COLO829 (cell line): ENCODE measurements around the gene FUZ.
A peak's percentile ranks its signal among the peaks of the same experiment; 100 is the strongest.

Source experiments
- DNase-seq: peaks from one replicate; pipeline ENCODE4 v3.0.0; 2012; ENCODE audit warnings: low spot score

Gene FUZ

DNA sequence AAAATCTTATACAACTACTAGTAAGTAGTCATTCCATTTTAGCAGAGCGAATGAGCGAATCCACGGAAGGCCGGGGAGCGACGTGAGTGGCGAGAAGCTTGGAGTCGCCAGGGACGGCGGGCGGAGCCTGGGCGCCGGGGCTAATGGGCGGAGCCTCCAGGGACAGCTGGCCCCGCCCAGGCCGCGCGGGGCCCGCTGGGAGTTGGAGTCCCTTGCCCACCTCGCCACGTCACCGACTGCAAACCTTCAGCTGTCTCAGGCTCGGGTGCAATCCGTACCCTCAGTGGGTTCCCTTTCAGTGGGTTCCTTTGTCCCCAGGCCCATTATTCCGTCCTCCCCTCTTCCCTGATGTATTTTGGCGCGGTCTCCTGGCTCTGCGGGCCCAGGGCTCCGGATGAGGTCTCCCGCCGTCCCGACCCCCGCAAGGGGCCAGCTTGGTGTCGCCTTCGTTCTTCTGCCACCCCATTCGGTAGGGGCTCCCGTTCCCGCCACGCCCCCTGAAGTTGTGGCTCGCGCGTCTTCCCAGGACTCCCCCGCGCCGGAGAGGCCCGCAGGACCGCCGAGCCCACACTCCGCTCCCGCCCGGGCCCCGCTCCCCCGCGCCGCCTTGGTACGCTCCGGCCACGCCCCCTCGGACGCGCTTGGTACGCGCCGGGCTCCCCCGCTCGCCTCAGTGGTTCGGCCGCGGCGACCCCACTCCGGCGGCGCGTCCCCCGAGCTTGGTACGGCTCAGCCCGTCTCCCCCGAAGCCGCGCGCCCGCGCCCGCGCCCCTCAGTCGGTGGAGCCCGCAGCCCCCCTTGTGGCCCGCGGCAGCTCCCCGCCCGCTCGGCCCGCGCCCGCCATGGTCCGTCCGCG, 37.6 kb upstream of the FUZ start, which contains the start of gene PTOV1:
Gene PTOV1, plus strand, starts transcription at position 673 of the 856 bp plus-strand sequence.
- peak; percentile 97 for DNase-seq

DNA sequence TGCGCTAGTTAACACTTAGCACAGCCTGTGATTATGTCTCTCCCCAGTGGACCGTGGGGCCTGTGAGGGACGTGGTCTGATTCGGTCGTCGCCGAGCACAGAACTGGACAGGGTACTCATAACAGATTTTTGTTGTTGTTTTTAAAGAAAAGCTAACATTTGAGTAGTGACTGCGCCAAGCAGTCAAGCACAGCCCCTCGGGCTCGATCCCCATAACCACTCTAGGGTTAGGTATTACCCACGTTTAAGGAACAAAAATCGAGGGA, 37.1 kb upstream of the FUZ start:
- no peak for DNase-seq

DNA sequence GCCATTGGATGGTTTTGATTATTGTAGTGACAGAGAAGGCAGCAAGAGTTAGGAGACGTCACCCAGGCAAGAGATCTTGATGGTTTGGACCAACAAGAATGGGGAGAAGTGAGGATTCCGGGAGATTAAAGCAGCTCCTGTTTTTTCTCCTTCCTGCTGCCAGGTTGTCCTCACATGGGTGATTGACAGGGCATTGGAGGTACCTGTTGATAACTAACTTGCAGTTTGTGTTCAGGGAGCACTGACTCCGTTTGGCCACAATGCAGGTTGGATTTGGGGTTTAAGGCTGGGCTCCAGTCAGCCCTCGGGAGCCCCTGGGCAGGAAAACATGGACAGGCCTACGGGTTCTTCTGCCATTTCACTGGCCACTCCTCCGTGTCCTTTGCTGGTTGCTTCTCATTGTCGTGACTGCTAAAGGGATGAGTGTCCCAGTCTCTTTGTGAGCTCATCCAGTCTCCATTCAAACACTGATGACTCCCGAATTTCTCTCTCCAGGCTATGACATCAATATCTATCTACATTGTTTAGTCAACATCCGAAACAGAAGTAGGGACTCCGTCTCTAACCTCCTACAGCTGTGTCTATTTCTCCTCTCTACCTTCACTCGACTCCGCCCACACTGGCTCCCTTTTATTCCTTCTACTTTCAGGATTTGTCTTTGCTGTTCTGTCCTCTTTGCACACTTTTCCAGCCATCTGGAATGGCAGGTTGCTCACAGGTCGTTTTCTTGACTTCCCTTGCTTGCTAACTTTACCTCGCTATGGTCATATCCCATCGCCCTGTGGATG, 36.5 kb upstream of the FUZ start:
- DNase-seq = no peak

DNA sequence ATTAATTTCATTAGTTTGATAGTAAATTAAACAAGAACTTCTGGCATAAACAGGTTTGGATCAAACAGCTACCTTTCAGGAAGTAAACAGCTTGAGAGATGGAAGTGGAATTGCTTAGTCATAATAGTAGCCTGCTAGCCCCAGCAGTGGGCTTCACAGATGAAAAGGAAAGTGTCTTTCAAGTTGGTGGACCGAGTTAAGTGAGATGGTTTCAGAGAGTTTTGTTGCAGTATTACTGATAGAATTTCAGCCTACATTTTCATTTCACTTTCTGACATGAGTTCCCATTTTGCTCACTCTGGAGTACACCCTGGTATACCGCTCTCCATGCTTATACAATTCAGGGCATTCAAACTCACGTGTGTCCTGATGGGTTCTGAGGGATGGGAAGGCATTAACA, 35.8 kb upstream of the FUZ start:
- DNase-seq = no peak

DNA sequence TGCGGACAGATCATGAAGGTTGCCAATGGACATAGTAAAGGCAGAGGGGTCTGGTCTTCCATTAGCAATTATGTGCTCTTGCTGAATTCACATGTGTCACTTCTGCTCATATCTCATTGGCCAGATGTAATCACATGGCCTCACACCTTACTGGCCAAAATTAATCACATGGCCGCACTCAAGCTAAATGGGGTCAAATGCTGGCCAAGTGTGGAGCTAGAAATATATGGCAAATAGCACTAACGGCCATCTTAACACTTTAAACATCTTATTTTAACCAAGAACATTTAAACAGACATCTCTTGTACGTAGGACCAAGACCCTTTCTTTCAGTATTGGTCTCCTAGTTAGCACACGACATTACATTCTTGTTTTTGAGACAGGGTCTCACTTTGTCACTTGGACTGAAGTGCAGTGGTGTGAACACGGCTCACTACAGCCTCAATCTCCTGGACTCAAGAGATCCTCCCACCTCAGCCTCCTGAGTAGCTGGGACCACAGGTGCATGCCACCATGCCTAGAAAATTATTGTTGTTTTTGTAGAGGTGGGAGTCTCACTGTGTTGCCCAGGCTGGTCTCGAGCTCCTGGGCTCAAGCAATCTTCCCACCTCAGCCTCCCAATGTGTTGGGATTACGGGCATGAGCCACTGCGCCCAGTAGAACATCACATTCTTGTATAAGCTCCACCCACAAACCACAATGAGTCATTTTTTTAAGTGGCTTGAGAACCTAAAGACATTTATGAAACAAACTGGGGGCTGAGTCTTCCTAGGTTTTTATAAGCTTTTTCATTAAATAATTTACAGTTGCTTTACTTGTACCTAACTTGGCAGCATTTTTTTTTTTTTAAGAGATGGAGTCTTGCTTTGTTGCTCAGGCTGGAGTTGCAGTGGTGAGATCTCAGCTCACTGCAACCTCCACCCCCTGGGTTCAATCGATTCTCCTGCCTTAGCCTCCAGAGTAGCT, 34.9 kb upstream of the FUZ start:
- peak; percentile 78 for DNase-seq

DNA sequence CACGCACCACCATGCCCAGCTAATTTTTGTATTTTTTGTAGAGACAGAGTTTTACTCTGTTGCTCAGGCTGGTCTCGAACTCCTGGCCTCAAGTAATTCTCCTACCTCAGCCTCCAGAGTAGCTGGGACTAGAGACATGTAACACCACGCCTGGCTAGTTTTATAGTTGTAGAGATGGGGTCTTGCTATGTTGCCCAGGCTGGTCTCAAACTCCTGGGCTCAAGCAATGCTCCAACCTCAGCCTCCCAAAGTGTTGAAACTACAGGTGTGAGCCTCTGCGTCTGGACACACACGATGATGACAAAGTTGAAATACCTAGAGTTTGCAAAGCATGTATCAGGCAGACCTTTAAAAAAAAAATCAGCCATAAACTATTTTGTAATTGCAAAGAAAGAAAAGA, 33.3 kb upstream of the FUZ start:
- no peak for DNase-seq

DNA sequence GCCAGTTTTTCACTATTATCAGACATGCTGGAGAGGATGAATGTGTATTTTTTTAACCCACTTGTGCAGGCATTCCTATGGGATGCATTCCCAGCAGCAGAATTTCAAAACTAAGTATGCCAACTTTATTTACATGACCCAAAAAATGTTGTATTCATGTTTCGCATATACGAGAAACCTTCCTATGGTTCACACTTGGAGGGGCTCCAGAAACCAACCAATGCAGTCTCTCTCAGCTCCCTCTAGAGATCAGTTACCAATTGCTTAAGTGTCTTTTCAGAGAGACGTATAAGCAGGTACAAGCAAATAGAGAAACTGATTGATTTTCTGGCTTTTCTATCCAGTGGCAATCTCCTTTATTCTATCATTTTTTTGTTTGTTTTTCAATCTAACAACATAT, 32.3 kb upstream of the FUZ start:
- DNase-seq = no peak

DNA sequence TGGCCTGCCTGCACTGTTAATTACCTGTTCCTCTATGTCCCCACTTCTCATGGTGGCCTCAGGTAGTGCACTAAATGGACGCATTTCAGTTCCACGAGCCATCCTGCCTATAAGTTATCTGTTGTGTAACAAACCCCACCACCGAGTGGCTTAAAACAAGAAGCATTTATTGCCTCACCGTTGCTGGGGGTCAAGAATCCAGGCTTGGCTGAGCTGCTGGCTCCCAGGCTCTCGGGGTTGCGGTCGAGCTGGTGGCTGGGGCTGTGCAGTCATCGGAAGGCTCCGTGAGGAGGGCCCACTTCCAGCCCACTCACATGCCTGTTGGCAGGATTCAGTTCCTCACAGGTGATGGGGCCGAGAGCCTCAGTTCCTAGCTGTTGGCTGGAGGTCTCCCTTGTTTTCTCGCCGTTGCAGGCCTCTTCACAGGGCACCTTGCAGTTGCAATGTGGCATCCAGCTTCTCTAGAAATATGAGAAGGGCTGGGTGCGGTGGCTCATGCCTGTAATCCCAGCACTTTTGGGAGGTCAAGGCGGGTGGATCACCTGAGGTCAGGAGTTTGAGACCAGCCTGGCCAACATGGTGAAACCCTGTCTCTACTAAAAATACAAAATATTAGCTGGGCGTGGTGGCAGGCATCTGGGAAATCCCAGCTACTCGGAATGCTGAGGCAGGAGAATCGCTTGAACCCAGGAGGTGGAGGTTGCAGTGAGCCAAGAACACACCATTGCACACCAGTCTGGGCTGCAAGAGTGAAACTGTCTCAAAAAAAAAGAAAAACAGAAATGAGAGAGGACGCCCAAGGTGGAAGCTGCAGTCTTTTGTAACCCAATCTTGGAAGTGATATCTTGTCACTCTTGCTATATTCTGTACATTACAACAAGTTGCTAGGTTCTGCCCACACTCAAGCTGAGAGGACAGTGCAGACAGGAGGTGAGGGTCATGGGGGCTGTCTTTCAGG, 31.3 kb upstream of the FUZ start:
- DNase-seq = no peak

DNA sequence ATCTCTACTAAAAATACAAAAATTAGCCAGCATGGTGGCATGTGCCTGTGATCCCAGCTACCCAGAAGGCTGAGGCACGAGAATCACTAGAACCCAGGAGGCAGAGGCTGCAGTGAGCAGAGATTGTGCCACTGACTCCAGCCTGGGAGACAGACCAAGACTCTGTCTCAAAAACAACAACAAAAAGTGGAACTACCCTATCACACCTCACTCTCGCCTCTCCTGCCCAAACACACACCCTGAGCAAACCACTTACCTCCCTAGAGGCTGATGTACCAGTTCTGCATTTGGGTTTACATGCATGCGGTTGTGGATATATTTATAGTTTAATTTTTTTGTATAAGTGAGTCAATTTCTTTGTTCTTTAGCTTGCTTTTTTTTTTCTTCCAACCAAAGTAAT, 30.2 kb upstream of the FUZ start:
- no peak for DNase-seq

DNA sequence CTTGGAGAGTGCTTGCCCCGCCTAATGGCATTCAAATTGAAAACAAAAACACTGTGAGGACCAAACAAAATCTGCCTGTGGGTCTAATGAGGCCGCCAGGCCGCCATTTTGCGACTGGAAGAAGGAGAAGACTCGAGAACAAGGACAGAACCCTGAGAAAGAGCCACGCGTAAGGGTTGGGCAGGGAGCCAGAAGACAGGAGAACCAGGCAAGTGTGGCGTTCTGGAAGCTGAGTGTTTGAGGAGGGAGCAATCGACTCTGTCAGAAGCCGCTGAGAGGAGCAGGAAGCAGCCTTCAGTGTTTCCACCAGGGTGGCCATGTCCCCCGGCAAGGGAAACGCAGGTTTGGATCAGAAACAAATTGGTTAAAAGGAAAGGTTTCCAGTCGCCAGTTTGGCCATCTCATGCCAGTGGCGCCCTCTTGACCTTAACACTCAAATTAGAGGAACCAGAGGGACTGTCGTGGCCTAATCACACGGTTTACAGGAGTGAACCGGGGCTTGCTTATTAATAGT, 27.7 kb upstream of the FUZ start:
- DNase-seq = no peak

DNA sequence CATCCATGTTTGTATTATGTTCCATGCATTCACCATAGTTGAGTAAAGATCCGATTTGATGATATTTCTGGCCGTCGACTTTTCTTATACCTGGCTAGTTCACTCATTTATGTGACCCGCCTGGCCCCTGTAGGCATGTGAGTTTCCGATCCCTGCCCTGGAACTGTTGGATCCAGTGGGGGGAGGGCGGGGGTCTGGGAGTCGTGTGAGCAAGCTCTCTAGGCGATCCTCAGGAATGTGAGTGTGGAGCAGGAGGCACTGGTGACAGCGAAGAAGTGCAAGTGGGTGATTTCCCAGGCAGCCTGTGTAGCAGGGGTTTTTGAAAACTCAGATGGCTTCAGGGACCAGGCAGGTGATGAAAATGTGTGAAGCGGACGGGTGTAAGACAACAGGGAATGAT, 27.2 kb upstream of the FUZ start:
- DNase-seq = no peak

DNA sequence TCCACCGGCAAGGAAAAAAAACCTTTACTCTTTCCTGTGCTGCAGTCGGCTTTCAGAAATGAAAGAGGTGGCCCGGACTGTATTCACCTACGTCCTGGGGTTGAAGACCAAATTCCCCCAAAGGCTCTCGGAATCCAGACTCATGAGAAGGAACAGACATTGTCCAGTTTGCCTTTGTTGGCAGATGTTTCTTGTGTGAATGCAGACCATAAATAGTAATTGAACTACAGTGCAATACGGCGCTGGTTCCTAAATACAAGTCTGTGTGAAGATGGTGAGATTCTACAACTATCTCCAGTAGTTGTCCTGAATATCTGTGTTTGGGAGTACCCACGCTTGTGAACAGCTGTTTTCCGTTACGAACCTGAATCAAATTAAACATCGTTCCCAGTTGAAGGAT, 26.6 kb upstream of the FUZ start:
- DNase-seq = no peak

DNA sequence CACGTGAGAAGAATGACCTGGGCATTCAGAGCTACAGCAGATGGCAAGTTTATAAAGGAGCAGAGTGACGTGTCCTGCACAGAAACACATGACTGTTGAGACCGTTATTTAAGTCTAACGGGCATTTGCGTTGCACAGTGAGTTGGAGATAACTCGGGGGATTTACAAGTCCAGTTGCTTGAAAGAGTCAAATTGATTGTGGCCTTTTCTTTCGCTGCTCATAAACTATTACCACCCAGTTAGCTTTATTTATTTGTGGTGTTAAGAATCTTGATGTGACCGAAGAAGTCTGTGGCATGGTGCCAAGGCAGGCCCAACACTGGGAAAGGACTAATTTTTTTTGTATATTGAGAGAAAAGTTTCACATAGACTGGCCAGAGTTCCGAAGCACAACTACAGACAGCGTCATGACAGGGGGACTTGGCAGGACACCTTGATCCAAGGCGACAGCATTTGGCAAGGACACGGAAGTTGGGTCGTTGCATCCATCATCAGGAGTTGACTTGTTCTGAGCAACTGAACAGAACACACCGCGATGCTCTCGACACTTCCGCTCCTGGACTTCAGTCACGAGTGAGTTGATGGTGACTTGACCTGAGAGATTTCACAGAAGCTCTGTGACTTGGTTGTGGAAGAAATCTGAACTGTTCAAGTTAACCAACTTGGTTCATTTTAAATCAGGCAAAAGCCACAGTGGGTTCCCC, 25.9 kb upstream of the FUZ start:
- DNase-seq = no peak

DNA sequence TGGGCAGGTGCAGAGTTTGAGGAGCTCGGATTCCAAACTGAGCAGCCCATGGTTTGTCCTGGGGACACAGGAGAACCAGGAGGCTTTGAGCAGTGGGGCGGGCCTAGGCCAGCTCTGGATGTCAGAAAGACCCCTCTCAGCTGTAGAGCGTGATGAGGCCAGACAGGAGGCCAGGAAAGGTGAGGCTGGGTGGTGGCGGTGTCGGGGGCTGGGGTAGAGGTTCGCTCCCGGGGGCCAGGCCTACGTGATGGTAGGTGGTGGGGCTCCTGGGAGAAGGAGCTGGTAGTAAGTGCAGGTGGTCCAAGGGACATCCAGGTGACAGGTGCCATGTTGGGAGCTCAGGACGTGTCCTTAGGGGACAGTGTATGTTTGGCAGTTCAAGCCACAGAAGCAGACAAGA, 24.3 kb upstream of the FUZ start:
- DNase-seq = no peak

DNA sequence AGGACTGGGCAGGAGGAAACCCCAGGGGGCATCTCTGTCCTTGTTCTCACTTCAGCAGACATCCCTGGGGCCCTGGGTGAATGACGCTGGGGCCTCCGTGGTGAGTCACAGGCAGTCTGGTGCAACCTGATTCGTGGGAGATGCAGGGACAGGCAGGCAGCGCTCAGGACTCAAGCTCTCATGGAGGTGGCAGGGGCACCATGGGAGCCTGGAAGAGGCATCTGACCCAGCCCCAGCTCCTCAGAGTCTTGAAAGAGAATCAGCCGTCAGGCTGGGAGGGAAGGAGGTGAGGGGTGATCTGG, 23.9 kb upstream of the FUZ start:
- no peak for DNase-seq

DNA sequence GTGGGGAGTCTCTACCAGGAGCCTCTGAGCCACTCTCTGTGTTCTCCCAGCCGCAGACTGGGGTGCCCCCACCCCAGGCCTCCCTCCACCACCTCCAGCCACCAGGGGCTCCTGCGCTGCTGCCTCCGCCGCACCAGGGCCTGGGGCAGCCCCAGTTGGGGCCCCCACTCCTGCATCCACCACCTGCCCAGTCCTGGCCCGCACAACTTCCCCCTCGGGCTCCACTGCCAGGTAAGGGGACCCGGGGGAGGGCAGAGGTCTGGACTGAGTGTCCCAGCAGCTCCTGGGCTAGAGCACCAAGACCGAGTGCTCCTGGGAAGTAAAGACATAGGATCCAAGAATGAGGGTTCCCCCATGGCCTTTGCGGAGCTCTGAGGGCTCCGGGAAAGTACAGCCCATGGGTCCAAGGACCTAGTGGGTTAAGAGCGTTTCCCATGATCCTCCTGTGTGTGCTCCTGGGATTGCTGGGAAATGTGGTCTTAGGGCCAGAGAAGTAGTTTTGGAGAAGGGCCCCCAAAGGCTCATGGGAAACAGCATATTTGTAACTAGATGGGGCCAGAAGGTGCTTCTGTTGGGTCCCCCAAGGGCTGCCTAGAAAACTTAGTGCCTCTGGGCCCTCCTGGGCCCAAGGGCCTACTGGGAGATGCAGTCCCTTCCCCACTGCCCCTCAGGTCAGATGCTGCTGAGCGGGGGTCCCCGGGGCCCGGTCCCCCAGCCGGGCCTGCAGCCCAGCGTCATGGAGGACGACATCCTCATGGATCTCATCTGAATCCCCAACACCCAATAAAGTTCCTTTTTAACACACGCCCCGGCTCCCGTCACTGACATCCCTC, 23.3 kb upstream of the FUZ start:
- no peak for DNase-seq

DNA sequence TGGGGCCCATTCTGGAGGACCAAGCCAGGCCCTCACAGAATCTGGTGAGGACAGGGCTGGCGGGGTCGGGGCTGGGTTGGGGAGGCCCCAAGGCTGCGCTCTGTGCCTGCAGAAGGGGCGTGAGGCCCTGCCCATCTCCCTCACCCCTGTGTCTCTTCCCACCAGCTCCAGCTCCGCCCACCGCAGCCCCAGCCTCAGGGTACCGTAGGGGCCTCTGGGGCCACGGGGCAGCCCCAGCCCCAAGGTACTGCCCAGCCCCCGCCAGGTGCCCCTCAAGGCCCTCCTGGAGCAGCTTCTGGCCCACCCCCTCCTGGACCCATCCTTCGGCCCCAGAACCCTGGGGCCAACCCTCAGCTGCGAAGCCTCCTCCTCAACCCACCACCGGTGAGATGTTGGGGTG, 22.5 kb upstream of the FUZ start:
- DNase-seq = no peak

DNA sequence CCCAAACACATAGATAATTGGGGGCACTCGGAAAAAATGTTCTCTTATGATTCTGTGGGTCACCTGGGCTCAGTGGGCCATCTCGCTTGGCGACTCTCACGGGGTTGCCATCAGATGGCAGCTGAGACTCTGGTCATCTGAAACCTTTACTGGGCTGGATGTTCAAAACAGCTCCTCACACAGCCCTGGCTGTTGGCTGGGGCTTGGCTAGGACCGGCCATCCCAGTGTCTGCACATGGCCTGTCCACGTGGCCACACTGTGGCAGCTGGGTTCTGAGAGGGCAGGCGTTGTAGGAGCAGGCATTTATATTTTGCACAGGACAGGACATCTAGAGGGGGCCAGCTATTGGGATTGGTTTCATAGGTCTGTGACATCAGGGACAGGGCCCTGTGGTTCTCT, 20.5 kb upstream of the FUZ start:
- DNase-seq = no peak

DNA sequence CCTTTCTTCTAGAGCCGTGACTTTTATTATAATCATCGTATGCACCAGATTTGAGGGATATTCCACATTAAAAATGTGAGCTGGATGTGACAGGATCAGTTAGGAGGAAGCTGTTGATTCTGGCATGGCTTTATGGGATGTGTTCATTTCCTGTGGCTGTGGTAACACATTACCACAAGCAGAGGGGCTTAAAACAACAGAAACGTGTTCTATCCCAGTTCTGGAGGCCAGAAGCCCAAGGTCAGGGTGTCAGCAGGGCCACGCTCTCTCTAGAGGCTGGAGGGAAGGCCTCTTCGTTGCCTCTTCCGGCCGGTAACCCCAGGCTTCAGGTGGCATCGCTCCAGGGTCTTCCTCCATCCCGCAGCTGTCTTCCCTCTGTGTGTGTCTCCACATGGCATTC, 19.5 kb upstream of the FUZ start:
- no peak for DNase-seq

DNA sequence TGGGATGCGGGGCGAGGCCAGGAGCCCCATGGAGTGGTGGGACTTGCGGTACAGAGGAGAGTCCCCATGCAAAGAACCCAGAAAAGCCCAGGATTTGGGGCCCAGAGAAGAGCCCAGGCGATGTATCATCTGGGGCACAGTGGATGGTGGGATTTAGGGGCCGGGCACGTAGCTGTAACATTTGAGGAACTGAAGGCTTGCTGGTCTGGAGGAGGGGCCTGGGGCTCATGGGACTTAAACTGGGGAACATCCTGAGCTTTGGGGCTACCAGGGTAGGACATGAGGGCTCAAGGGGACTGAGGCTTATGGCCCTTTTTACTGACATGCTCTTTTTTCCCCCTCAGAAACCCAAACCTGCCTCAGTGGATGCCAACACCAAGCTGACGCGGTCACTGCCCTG, 18.5 kb upstream of the FUZ start:
- no peak for DNase-seq
